ENCODE results near the gene IPO11.

- TF ChIP-seq CTCF (IDR thresholded peaks at IDR 0.05 in 8 of 11, conservative IDR thresholded peaks at IDR 0.05 in 3 of 11) = no peak
- TF ChIP-seq POLR2A (IDR thresholded peaks at IDR 0.05) = no peak
- TF ChIP-seq POLR2AphosphoS5 (IDR thresholded peaks at IDR 0.05) = no peak
Measured at GRCh38 chr5:62631909-62632580, 219.5 kb downstream of the IPO11 start.

All from spleen (tissue), 7 donors.